AG04449 (cell line): ENCODE results near the gene ILK.

Source experiments
- CTCF ChIA-PET: fragments of 350-600 bp; formaldehyde crosslinking; extraction: SDS; loops from one replicate; lab custom pipeline; 2021; ENCODE audit warnings: antibody characterized with exemption; lab: Yijun Ruan, JAX
- POLR2A ChIA-PET: fragments of 400-600, 350-600 bp; formaldehyde crosslinking; extraction: SDS; loops from one replicate; lab custom pipeline; 2020; ENCODE audit warnings: antibody characterized with exemption, inconsistent platforms; lab: Yijun Ruan, JAX
- DNase-seq: peaks from one replicate; pipeline ENCODE4 v3.0.0-alpha.2; 2010; ENCODE audit warnings: low read depth, low spot score
- H3K4me3 ChIP-seq: 2 replicates; pipeline ENCODE4 v1.5.1; 2011; ENCODE audit warnings: low read depth, mild to moderate bottlenecking, control low read depth, low read length
- CTCF ChIP-seq: IDR thresholded peaks from one replicate; pipeline ENCODE4 v1.5.1; 2011; ENCODE audit warnings: mild to moderate bottlenecking, moderate library complexity, low read length, control low read depth, inconsistent platforms; ENCODE audit not compliant: insufficient read depth; ENCODE audit errors: missing control alignments

ILK gene

GRCh38 chr11:6566704-6567370 is 36.7 kb upstream of the ILK start:
- H3K4me3 ChIP-seq: no peak overlapping the region
- CTCF ChIA-PET: interaction anchor here (3.1 kb wide), 1 partner anchor 35 kb away, joined by 14 read pairs; no protein-coding TSS in a partner anchor
- TF ChIP-seq CTCF: no peak
- DNase-seq: no peak
- POLR2A ChIA-PET: no interaction called here

- TF ChIP-seq CTCF: no peak
- no peak for DNase-seq
- no peak overlapping the region for H3K4me3 ChIP-seq
- ChIA-PET POLR2A (no interaction called here), CTCF (interaction anchor here (1.1 to 3.1 kb wide), 2 partner anchors 35 to 115 kb away, joined by 3 to 14 read pairs; partner anchors contain the start of gene MRPL17)
Observed at GRCh38 chr11:6567371-6567745, 36.2 kb upstream of the ILK start.

GRCh38 chr11:6568191-6568918 is 35.2 kb upstream of the ILK start:
- ChIA-PET POLR2A (interaction anchor here (0.6 to 1.0 kb wide), 2 partner anchors 53 to 127 kb away, joined by 3 to 6 read pairs; no protein-coding TSS in a partner anchor), CTCF (interaction anchor here (0.8 to 3.1 kb wide), 4 partner anchors 15 to 114 kb away, joined by 3 to 14 read pairs (median 3); partner anchors contain the start of gene MRPL17)
- no peak for DNase-seq
- no peak for TF ChIP-seq CTCF
- no peak overlapping the region for H3K4me3 ChIP-seq

- ChIA-PET POLR2A (no interaction called here), CTCF (interaction anchor here (0.9 to 3.1 kb wide), 5 partner anchors 9 to 64 kb away, joined by 3 to 14 read pairs (median 3); no protein-coding TSS in a partner anchor)
- DNase-seq: no peak
- no peak overlapping the region for H3K4me3 ChIP-seq
- no peak for TF ChIP-seq CTCF
Observed at GRCh38 chr11:6569706-6570105, 33.9 kb upstream of the ILK start.

GRCh38 chr11:6570691-6571427 is 32.7 kb upstream of the ILK start:
- CTCF ChIA-PET: interaction anchor here (0.8 to 1.9 kb wide), 6 partner anchors 12 to 192 kb away, joined by 3 to 8 read pairs (median 3); no protein-coding TSS in a partner anchor
- TF ChIP-seq CTCF: no peak
- POLR2A ChIA-PET: no interaction called here
- no peak overlapping the region for H3K4me3 ChIP-seq
- no peak for DNase-seq
